GM12872 (cell line): ENCODE measurements around the gene VSTM2B.

Source experiments
- TF ChIP-seq, protein P1 (sequence below): IDR thresholded peaks from 3 replicates; pipeline ENCODE4 v1.5.1; 2011; ENCODE audit warnings: low read depth, mild to moderate bottlenecking, low read length, moderate library complexity; ENCODE audit not compliant: insufficient read depth

The VSTM2B gene

GRCh38 chr19:29545866-29546582 lies 20.2 kb downstream of the VSTM2B start:
- TF ChIP-seq, protein P1, sequence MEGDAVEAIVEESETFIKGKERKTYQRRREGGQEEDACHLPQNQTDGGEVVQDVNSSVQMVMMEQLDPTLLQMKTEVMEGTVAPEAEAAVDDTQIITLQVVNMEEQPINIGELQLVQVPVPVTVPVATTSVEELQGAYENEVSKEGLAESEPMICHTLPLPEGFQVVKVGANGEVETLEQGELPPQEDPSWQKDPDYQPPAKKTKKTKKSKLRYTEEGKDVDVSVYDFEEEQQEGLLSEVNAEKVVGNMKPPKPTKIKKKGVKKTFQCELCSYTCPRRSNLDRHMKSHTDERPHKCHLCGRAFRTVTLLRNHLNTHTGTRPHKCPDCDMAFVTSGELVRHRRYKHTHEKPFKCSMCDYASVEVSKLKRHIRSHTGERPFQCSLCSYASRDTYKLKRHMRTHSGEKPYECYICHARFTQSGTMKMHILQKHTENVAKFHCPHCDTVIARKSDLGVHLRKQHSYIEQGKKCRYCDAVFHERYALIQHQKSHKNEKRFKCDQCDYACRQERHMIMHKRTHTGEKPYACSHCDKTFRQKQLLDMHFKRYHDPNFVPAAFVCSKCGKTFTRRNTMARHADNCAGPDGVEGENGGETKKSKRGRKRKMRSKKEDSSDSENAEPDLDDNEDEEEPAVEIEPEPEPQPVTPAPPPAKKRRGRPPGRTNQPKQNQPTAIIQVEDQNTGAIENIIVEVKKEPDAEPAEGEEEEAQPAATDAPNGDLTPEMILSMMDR: no peak

DNA sequence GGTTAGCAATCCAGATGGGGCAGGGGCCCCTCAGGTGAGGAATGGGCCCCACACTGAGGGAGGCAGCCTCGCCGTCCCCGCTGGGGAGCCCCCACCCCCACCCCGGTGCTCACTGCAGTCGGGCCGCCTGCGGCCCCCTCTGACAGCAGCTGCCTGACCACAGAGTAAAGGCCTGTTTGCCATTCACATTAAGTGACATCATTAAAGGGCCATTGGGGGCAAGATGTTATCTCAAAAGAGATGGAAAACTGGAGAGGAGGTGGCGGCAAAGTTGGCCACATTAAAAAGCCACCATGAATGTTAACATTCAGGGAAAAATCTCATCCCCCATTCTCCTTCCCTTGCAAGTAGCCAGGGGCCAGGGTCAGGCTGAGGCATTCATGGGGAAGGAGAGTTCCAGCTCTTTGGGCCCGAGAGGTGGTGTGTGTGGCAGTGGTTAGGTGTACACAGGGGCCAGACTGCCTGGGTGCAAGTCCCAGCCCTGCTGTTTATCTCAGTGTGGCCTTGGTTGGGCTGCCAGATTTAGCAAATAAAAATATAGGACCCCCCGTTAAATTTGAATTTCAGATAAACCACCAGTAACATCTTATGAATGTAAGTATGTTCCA lies 20.9 kb downstream of the VSTM2B start:
- TF ChIP-seq, protein P1: no peak

- TF ChIP-seq, protein P1: no peak
Observed at GRCh38 chr19:29547361-29547960, 21.7 kb downstream of the VSTM2B start.

GRCh38 chr19:29547981-29548380 lies 22.2 kb downstream of the VSTM2B start:
- TF ChIP-seq, protein P1: no peak

GRCh38 chr19:29548483-29549085 lies 22.8 kb downstream of the VSTM2B start:
- TF ChIP-seq, protein P1: no peak

- TF ChIP-seq, protein P1: no peak
Observed at GRCh38 chr19:29549105-29550070, 23.6 kb downstream of the VSTM2B start.
